Measurements from ENCODE around the gene CRTAP.

Gene CRTAP

DNA sequence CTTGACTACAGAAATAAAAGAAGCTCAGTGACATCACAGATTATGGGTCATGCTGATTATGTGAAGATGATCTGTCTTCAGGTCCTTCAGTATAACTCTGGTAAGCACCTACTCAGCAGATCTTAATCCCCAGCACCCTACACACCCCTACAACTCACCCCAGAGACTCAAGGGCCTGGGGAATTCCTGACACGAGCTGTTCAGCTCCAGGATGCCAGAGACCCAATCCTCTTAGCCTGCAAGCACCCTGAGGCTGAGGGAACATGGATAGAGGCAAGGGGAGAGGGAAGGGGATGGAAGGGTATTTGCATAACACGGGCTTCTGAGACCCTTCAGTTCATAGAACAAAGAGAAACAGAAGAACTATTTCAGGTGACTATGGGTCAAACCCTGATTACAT lies 29.9 kb upstream of the CRTAP start:
- in situ Hi-C loops (cut with MboI; ENCODE audit: low pct_unique_long_range_greater_than_20kb, low sequenced_read_pairs, unreplicated experiment): loop anchor here (25.0 kb wide), 1 partner anchor 372 kb away; no protein-coding TSS in a partner anchor
- TF ChIP-seq, protein P1, sequence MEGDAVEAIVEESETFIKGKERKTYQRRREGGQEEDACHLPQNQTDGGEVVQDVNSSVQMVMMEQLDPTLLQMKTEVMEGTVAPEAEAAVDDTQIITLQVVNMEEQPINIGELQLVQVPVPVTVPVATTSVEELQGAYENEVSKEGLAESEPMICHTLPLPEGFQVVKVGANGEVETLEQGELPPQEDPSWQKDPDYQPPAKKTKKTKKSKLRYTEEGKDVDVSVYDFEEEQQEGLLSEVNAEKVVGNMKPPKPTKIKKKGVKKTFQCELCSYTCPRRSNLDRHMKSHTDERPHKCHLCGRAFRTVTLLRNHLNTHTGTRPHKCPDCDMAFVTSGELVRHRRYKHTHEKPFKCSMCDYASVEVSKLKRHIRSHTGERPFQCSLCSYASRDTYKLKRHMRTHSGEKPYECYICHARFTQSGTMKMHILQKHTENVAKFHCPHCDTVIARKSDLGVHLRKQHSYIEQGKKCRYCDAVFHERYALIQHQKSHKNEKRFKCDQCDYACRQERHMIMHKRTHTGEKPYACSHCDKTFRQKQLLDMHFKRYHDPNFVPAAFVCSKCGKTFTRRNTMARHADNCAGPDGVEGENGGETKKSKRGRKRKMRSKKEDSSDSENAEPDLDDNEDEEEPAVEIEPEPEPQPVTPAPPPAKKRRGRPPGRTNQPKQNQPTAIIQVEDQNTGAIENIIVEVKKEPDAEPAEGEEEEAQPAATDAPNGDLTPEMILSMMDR (IDR thresholded peaks at IDR 0.05; ENCODE audit: extremely low read depth, insufficient read depth, missing control alignments): no peak
- no peak for DNase-seq (ENCODE audit: low spot score)

DNA sequence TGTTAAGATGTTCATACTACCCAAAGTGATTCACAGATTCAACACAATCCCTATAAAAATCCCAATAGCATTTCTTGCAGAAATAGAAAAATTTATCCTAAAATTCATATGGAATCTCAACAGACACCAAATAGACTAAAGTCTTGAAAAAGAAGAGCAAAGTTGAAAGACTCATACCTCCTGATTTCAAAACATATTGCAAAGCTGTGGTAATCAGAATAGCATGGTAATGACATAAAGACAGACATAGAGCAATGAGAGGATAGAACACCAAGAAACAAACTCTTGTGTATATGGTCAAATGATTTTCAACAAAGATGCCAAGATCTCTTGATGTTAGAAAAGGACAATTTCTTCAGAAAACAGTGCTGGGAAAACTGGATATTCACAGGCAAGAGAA lies 25.1 kb upstream of the CRTAP start:
- in situ Hi-C loops (cut with MboI; ENCODE audit: low pct_unique_long_range_greater_than_20kb, low sequenced_read_pairs, unreplicated experiment): loop anchor here (25.0 kb wide), 1 partner anchor 376 kb away; no protein-coding TSS in a partner anchor
- TF ChIP-seq, protein P1 (IDR thresholded peaks at IDR 0.05; ENCODE audit: extremely low read depth, insufficient read depth, missing control alignments): no peak
- no peak for DNase-seq (ENCODE audit: low spot score)

DNA sequence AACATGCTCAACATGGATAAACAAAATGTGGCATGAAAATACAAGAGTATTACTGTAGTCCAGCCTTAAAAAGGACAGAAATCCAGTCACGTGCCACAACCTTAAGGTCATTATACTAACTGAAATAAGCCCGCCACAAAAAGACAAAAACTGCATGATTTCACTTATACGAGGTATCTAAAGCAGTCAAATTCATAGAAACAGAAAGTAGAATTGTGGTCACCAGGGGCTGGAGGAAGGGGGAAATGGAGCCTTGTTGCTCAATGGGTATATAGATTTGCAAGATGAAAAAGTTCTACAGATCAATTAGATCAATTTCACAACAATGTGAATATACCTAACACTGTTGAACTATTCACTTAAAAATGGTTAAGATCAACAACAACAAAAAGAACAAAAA lies 24.3 kb upstream of the CRTAP start:
- in situ Hi-C loops (cut with MboI; ENCODE audit: low pct_unique_long_range_greater_than_20kb, low sequenced_read_pairs, unreplicated experiment): loop anchor here (25.0 kb wide), 1 partner anchor 377 kb away; no protein-coding TSS in a partner anchor
- peak; percentile 17 for DNase-seq (ENCODE audit: low spot score)
- TF ChIP-seq, protein P1 (IDR thresholded peaks at IDR 0.05; ENCODE audit: extremely low read depth, insufficient read depth, missing control alignments): no peak

DNA sequence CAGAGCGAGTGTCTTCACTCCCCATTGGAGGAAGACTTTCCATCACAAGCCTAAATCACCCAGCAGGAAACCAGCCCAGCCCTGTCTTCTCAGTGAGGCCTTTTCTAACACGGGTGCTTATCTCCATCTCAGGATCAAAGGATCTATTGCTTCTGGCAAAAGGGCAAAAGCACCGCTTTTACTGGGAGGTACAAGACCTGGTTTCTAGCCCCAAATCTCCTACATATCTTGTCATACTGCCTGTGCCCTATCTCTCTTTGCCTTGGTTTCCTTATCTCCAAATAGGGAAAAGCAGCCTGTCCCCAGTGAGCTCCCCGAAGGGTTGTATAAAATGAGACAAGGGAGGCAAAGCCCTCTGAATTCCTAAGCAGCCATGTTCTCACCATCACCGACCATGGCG lies 22.1 kb upstream of the CRTAP start:
- in situ Hi-C loops (cut with MboI; ENCODE audit: low pct_unique_long_range_greater_than_20kb, low sequenced_read_pairs, unreplicated experiment): loop anchor here (25.0 kb wide), 1 partner anchor 379 kb away; no protein-coding TSS in a partner anchor
- no peak for DNase-seq (ENCODE audit: low spot score)
- TF ChIP-seq, protein P1 (IDR thresholded peaks at IDR 0.05; ENCODE audit: extremely low read depth, insufficient read depth, missing control alignments): no peak

DNA sequence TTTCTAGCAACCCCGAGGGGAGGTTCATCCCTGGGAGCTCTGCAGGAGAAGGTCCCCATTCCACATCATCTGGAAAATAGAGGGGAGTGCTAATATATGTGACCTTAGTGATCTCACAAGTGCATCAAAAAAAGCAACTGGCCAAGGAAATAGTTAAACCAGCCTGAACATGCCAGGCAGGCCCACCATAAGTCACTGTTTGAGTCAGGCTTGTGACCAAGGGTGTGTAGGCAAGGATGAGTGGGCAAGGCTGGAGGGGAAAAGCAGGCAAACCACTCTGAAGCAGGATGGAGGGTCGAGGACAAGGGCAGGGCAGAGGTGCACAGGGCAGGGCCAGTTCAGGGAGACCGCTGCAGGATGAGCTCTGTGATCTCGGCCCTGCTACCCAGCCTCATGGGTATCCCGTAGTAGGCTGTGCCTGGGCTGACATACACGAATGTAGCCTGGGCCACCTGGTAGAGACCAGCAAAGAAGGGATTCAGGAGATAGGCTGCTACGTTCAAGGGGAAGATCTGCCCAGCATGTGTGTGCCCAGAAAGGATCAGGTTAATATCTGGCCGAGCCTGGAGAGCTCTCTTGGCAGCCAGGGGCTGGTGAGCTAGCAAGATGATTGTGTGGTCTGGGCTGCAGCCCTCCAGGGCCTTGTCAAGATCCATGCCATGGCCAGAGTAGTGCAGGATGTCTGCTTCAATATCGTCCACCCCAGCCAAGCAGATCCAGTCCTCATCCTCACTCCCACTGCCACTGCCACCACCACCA lies 21.1 kb upstream of the CRTAP start:
- TF ChIP-seq, protein P1 (IDR thresholded peaks at IDR 0.05; ENCODE audit: extremely low read depth, insufficient read depth, missing control alignments): no peak
- in situ Hi-C loops (cut with MboI; ENCODE audit: low pct_unique_long_range_greater_than_20kb, low sequenced_read_pairs, unreplicated experiment): loop anchor here (25.0 kb wide), 1 partner anchor 380 kb away; no protein-coding TSS in a partner anchor
- DNase-seq (ENCODE audit: low spot score): no peak

DNA sequence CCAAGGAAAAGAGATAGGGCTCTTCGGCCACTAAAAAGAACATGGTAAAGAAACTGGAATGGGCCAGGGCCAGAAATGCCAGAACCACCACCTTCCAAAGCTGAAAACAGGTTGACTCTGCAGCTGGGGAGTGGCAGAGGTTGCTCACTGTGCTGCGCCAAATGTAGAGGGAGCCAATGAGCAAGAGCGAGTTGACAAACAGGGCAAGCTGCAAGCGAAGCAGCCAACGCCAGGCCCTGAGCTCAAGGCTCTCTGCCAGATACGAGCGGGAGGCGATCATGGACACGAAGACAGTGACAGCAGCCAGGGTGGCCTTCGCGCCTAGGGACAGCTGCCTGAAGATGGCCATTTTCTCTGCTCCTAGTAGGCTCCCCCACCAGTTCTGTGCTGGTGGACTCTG lies 20.0 kb upstream of the CRTAP start:
- TF ChIP-seq, protein P1 (IDR thresholded peaks at IDR 0.05; ENCODE audit: extremely low read depth, insufficient read depth, missing control alignments): no peak
- in situ Hi-C loops (cut with MboI; ENCODE audit: low pct_unique_long_range_greater_than_20kb, low sequenced_read_pairs, unreplicated experiment): loop anchor here (25.0 kb wide), 1 partner anchor 382 kb away; no protein-coding TSS in a partner anchor
- no peak for DNase-seq (ENCODE audit: low spot score)

Data from GM13977 (cell line).